EL (cell line): ENCODE measurements around the gene RRN3.
A peak's percentile ranks its signal among the peaks of the same experiment; 100 is the strongest.
"Not testable (repeated sequence)": the region's sequence is repeated elsewhere in the genome, so short reads cannot be mapped to it uniquely, and the experiment has no call there.

Source experiments
- DNase-seq: peaks from one replicate; pipeline ENCODE4 v3.0.0-alpha.2; 2016

Gene RRN3

GRCh38 chr16:15049581-15050180 is 44.4 kb downstream of the RRN3 start:
- DNase-seq, result no peak

- no peak for DNase-seq
These were observed 47.2 kb downstream of the RRN3 start for GRCh38 chr16:15046692-15047376.

DNA sequence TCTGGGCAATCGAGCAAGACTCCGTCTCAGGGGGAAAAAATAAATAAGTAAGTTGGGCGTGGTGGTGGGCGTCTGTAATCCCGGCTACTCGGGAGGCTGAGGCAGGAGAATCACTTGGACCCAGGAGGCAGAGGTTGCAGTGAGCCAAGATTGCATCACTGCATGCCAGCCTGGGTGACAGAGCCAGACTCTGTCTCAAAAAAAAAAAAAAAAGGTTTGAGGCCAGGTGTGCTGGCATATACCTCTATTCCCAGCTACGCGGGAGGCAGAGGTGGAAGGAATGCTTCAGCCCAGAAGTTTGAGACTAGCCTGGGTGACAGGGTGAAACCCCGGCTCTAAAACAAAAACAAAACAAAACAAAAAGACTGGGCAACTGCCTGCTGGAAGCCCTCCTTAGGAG is 48.8 kb downstream of the RRN3 start:
- DNase-seq, result not testable (repeated sequence)

DNA sequence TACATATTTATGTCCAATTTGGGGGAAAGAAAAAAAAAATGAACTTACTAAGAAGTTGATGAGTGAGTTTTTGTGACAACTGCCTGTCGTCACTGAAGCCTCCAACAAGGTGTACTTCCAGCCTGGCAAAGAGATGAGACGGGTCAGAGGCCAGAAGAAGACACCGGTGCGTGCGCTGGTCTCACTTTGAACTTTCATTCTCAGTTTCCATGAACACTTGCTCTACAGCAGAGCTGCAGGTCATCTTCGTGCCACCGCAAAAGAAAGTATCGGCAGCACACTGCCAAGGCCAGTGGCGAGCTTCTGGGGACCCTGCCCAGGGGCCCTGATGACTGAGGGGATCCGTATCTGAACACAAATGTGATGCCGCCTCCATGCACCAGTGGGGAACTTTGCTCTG is 49.8 kb downstream of the RRN3 start:
- DNase-seq, result no peak

DNA sequence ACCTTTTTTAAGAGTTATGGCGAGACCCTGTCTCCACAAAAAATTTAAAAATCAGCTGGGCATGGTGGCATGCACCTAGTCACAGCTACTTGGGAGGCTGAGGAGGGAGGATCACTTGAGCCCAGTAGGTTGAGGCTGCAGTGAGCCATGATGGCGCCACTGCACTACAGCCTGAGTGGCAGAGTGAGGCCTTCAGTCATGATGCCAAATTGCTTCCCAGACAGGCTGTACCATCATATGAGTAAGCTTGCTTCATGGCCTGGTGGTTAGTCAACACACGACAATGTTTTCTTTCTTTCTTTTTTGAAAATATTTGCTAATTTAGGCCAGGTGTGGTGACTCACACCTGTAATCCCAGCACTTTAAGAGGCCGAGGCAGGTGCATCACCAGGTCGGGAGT is 50.7 kb downstream of the RRN3 start:
- no peak for DNase-seq

DNA sequence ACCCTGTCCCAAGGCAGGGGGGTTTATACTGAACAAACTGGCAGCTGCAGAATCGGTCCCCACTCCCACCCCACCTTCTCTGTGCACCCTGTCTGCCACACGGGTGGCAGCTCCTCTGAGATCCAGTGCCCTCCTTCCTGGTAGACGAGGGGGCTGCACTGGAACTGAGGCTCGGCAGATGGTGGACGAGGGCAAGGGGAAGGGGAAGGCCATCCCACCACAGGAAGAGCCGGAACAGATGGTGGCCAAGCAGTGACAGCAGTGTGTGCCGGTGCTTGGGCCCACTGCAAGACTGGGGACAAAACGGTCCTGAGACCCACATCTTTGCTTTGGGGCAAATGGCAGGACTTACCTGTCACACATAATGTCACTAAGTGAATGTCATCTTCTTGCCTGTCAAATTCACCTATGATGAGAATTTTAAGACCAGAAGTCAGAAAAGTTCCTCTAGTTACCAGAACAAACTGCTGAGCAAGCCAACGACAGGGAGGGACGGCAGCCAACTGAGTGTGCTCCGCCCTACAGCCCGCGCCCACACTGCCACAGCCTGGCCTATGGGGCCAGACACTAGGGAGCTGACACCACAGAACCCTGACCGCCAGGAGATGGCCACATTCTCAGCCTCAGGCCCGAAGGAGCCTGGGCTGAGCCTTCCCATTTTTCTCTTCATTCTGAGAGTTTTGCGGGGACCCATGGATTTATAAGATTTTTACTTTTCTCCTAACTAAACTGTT is 52.6 kb downstream of the RRN3 start:
- peak; percentile 31 for DNase-seq

DNA sequence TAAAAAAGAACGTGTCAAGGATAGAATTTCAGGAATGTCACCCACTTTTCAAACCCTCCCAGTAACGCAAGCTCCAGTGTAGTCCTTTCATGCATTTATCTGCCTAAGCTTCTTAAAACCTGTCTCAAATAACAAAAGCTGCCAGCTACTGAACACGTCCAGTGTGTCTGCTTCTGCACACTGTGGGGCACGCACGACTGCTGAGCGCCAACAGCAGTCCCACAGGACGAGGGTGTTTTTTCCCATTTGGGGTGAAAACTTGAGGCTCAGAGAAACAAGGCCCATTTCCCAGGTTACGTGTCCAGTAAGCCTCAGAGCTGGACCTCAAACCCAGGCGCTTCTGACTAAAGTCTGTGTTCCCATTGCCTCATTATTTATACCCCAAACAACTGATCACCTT is 55.4 kb downstream of the RRN3 start:
- DNase-seq, result no peak

- DNase-seq, result no peak
These were observed 56.3 kb downstream of the RRN3 start for GRCh38 chr16:15037745-15038144.

DNA sequence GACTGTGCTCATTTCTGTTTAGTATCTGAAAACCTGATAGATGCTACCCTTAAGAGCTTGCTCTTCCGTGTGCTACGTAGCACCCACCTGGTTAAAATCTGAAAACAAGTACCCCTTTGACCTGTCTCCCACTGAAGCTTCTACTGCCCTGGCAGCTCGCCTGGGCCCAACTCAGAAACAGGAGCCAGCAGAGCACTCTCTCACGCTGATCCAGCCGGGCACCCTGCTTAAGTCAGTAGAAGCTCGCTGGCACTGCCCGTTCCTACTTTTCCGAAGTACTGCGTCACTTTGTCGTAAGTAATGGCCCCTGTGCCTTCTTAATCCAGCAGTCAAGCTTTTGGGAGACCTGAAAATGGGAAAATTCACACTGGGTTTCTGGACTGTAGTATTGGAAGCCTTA is 57.1 kb downstream of the RRN3 start:
- no peak for DNase-seq

GRCh38 chr16:15035163-15035729 is 58.8 kb downstream of the RRN3 start:
- no peak for DNase-seq

- no peak for DNase-seq
These were observed 59.6 kb downstream of the RRN3 start for GRCh38 chr16:15034266-15035162.

GRCh38 chr16:15033309-15033707 is 60.8 kb downstream of the RRN3 start:
- no peak for DNase-seq

DNA sequence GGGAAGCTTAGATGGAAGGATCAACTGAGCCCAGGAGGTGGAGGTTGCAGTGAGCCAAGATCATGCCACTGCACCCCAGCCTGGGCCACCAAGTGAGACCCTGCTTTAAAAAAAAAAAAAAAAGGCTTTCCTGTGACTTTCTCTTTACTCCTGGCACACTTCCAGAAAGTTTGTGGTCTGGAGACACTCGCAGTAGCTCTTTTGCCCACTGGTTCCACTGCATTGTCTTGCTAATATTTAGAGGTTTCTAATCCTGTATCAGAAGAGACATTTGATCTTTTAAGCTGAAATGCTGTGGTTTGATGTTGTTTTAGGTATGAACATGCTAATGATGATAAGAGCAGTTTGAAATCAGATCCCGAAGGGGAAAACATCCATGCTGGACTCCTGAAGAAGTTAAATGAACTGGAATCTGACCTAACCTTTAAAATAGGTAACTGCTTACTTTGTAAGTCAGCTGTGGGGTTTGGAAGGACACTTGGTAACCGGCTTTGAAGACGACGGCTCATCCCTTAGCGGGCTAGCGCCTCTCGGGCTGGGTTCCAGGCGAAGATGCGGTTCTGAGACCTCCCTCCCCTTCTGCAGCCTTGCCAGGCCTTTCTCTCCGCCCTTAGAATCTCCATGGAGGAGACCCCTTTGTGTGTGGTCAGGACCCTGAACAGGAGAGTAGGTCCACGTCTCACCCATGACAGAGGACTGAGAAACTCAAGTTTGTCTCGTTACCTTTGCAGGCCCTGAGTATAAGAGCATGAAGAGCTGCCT is 61.3 kb downstream of the RRN3 start:
- DNase-seq, result no peak

- DNase-seq, result no peak
These were observed 62.5 kb downstream of the RRN3 start for GRCh38 chr16:15031586-15031985.

GRCh38 chr16:15031179-15031578 is 62.9 kb downstream of the RRN3 start:
- no peak for DNase-seq

- DNase-seq, result not testable (repeated sequence)
These were observed 64.3 kb downstream of the RRN3 start for GRCh38 chr16:15029749-15030148.

- peak; percentile 52 for DNase-seq
These were observed 65.0 kb downstream of the RRN3 start for GRCh38 chr16:15028801-15029698.

DNA sequence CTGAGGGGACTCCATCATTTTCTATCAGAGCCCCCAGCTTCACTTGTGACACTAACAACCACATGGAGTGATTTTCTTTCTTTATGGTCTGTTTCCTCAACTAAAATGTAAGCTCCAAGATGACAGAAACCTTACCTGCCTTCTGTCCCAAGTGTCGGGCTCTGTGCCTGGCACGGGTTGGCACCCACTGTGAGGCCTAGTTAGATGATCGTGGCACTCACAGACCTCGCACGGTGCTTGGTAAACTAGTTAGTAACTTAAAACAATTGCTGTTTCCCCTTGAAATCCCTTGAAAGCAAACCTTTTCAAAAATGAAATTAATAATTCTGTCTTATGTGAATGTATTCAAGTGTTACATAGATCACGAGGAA is 65.7 kb downstream of the RRN3 start:
- DNase-seq, result not testable (repeated sequence)

DNA sequence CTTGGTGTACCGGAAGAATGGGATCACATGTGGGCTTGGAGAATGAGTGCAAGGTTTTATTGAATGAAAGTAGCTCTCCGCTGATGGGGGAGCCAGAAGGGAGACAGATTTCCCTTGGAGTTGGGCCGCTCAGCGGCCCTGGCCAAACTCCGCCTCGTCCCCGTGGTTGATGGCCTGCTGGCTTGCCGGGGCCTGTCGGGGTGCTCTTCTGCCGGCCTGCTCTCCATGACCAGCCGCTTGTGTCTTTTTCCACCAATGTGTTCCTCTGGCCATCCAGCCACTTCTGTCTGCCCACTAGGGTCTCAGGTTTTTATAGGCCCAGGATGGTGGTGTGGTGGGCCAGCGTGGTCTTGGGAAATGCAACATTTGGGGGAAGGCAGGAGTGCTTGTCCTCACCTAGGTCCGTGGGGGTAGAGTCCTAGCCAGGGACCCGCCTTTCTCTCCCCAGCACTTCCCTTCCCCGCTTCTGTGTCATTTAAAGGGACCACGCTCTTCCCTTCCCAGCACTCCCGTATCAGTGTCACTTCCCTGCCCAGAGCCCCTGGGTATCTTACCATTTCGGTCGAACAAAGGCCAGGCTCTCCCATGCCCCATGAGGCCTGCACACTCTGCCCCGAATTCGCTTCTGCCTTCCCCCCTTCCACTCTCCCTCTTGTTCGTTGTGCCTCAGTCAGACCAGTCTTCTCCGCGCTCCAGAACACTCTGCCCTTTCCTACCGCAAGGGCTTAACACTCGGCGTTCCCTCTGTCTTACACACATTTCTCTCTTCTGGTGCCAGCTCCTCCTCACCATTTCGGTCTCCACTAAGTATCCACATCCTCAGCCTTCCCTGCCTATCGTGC is 66.3 kb downstream of the RRN3 start:
- DNase-seq, result not testable (repeated sequence)

DNA sequence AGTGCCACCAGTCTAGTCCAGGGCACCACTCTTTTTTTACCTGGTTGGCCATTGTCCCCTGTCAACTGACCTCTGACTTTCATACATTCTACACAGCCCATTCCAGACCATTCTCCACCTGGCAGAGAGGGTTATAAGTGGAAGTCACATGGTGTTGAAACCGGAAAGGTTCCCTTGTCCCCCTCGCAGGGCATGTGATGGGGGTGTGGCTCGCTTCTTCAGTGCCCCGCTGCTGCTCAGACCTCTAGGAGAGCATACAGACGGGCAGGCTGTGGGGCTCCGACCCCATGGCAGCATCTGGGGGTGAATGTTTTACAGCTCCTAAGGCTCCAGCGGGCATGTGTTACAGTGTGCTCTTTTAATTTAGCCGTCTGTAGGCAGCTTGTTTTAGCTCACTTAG is 67.0 kb downstream of the RRN3 start:
- DNase-seq, result not testable (repeated sequence)
